ENCODE data around the gene FAAP100.
A peak's percentile ranks its signal among the peaks of the same experiment; 100 is the strongest.

GRCh38 chr17:81513753-81514488 is 38.2 kb downstream of the FAAP100 start:
- TF ChIP-seq CTCF (IDR thresholded peaks at IDR 0.05) (peak in 2 of 7 experiments; percentile 6 to 10), POLR2A (IDR thresholded peaks at IDR 0.05) (peak; percentile 62 to 82 (median 80))

Data from body of pancreas (tissue), 4 donors.